ENCODE data around the gene BUD13. TPM values are rescaled to one million over a fixed set of nuclear protein-coding genes. Genes with fewer than 3 reads are reported as not detected.

Gene BUD13
- total RNA-seq, 1 donor = 14.5 TPM

DNA sequence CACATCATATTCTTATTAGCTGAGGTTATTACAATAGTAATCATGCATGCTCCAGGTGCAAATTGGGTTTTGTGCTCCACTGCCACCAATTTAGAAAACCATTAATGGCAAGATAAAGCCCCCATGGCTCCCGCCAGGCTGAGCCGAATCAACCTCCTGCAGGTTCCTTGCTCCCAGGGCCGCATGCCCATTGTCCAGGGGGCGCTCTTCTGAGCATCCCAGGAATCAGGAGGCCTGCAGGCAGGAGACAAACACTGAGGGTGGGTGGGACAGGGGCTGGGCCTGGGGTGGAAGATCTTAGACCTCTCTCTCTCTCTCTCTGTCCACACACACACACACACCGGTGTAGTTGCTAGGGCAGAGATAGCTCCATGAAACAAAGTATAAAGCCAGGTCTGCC lies 57.4 kb downstream of the BUD13 start:
- Histone ChIP-seq H3K36me3 (ENCODE audit: insufficient read depth, low read length) (no peaks in the 10 kb centered on the region), H3K4me1 (ENCODE audit: insufficient read depth, low read length) (no peaks in the 10 kb centered on the region)

DNA sequence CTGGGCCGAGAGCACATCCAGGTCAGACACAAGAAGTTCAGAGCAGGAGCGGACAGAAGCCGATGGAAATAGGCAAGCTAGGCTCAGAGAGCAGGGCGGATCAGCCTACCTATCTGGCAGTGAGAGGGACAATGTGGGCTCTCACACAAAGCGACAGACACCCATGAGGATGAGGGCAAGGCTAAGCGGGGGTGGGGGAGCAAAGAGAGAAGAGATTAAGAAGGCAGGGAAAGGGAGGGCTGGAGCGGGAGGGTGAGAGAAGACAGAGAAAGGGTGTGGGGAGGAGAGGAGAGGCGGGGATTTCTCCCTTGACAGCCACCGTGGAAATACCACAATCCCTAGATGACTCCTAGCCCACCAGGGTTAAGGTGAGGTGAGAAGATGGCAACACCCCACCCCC lies 57.9 kb downstream of the BUD13 start:
- Histone ChIP-seq H3K4me2 (ENCODE audit: insufficient read depth, low read length) (no peak overlapping the region), H3K27ac (ENCODE audit: low read depth, low read length) (no peak overlapping the region), H4K20me1 (ENCODE audit: insufficient read depth, low read length) (no peaks in the 10 kb centered on the region), H3K9me3 (ENCODE audit: low read depth, low read length) (no peaks in the 10 kb centered on the region), H3K79me2 (ENCODE audit: insufficient read depth, low read length) (no peaks in the 10 kb centered on the region), H3K36me3 (ENCODE audit: insufficient read depth, low read length) (no peaks in the 10 kb centered on the region), H3K4me3 (ENCODE audit: insufficient read depth, low read length) (no peak overlapping the region), H3K4me1 (ENCODE audit: insufficient read depth, low read length) (no peaks in the 10 kb centered on the region), H3K27me3 (ENCODE audit: insufficient read depth, low read length) (peaks cover 3% of the 10 kb centered on the region), H2AFZ (ENCODE audit: low read length) (no peak overlapping the region)
- TF ChIP-seq, protein P1, sequence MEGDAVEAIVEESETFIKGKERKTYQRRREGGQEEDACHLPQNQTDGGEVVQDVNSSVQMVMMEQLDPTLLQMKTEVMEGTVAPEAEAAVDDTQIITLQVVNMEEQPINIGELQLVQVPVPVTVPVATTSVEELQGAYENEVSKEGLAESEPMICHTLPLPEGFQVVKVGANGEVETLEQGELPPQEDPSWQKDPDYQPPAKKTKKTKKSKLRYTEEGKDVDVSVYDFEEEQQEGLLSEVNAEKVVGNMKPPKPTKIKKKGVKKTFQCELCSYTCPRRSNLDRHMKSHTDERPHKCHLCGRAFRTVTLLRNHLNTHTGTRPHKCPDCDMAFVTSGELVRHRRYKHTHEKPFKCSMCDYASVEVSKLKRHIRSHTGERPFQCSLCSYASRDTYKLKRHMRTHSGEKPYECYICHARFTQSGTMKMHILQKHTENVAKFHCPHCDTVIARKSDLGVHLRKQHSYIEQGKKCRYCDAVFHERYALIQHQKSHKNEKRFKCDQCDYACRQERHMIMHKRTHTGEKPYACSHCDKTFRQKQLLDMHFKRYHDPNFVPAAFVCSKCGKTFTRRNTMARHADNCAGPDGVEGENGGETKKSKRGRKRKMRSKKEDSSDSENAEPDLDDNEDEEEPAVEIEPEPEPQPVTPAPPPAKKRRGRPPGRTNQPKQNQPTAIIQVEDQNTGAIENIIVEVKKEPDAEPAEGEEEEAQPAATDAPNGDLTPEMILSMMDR (IDR thresholded peaks at IDR 0.05; ENCODE audit: extremely low read depth, low read depth, low read length) = no peak
- no peak for DNase-seq (ENCODE audit: insufficient read length, low spot score, missing footprints)

More for the DNA sequence above, 57.4 kb downstream of the BUD13 start:
- H3K27ac ChIP-seq (ENCODE audit: low read depth, low read length) = no peak overlapping the region
- no peak overlapping the region for H3K4me3 ChIP-seq (ENCODE audit: insufficient read depth, low read length)
- no peaks in the 10 kb centered on the region for H3K27me3 ChIP-seq (ENCODE audit: insufficient read depth, low read length)
- DNase-seq (ENCODE audit: insufficient read length, low spot score, missing footprints) = no peak
- H4K20me1 ChIP-seq (ENCODE audit: insufficient read depth, low read length) = no peaks in the 10 kb centered on the region
- H3K9me3 ChIP-seq (ENCODE audit: low read depth, low read length) = no peaks in the 10 kb centered on the region
- no peak overlapping the region for H3K4me2 ChIP-seq (ENCODE audit: insufficient read depth, low read length)
- no peaks in the 10 kb centered on the region for H3K79me2 ChIP-seq (ENCODE audit: insufficient read depth, low read length)
- TF ChIP-seq, protein P1 (IDR thresholded peaks at IDR 0.05; ENCODE audit: extremely low read depth, low read depth, low read length) = no peak
- no peak overlapping the region for H2AFZ ChIP-seq (ENCODE audit: low read length)

DNA sequence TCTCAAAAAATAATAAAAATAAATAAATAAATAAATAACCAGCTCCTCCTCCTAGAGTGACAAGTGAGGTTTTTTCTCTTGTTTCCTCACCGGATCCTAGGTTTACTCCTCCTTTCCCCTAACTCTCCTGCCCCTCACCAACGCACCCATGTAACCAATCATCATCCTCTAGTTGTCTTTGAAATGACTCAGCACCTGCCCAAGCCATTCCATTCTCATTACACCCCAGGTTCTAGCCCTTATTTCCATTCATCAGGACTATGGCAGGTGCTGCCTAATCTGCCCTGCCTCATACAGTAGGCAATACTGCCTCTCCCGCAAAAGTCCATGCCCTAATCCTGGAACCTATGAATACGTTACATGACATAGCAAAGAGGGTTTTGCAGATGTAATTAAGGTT lies 60.4 kb downstream of the BUD13 start:
- TF ChIP-seq, protein P1 (IDR thresholded peaks at IDR 0.05; ENCODE audit: extremely low read depth, low read depth, low read length) = no peak
- Histone ChIP-seq H4K20me1 (ENCODE audit: insufficient read depth, low read length) (no peaks in the 10 kb centered on the region), H3K36me3 (ENCODE audit: insufficient read depth, low read length) (no peaks in the 10 kb centered on the region), H3K4me3 (ENCODE audit: insufficient read depth, low read length) (no peak overlapping the region), H3K27ac (ENCODE audit: low read depth, low read length) (no peak overlapping the region), H3K4me1 (ENCODE audit: insufficient read depth, low read length) (no peaks in the 10 kb centered on the region), H3K4me2 (ENCODE audit: insufficient read depth, low read length) (no peak overlapping the region), H3K9me3 (ENCODE audit: low read depth, low read length) (no peaks in the 10 kb centered on the region), H3K79me2 (ENCODE audit: insufficient read depth, low read length) (no peaks in the 10 kb centered on the region), H3K27me3 (ENCODE audit: insufficient read depth, low read length) (peaks cover 14% of the 10 kb centered on the region), H2AFZ (ENCODE audit: low read length) (no peak overlapping the region)
- DNase-seq (ENCODE audit: insufficient read length, low spot score, missing footprints) = peak; percentile 50

DNA sequence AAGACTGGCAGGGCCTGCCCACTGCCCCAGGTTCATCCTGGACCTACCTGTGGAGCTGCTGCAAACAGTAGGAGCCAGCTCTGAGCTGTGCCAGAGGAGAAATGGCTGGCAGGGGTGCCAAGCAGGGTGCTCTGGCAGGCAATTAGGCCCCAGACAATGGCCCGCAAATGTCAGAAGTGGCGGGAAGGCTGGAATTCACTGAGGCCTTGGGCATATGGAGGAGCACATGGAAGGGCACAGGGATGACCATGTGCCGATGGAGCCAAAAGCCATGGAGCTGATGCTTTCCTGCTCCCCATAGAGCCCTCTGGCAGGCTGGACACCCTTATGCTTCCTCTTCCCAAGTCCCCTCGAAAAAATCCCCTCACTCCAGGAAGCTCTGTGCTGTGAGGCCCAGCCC lies 62.0 kb downstream of the BUD13 start:
- peaks cover 29% of the 10 kb centered on the region for H3K27me3 ChIP-seq (ENCODE audit: insufficient read depth, low read length)
- H4K20me1 ChIP-seq (ENCODE audit: insufficient read depth, low read length) = no peaks in the 10 kb centered on the region
- H3K9me3 ChIP-seq (ENCODE audit: low read depth, low read length) = no peaks in the 10 kb centered on the region
- no peak overlapping the region for H2AFZ ChIP-seq (ENCODE audit: low read length)
- no peaks in the 10 kb centered on the region for H3K36me3 ChIP-seq (ENCODE audit: insufficient read depth, low read length)
- no peaks in the 10 kb centered on the region for H3K4me1 ChIP-seq (ENCODE audit: insufficient read depth, low read length)
- no peak for DNase-seq (ENCODE audit: insufficient read length, low spot score, missing footprints)
- H3K27ac ChIP-seq (ENCODE audit: low read depth, low read length) = no peak overlapping the region
- H3K4me2 ChIP-seq (ENCODE audit: insufficient read depth, low read length) = no peak overlapping the region
- TF ChIP-seq, protein P1 (IDR thresholded peaks at IDR 0.05; ENCODE audit: extremely low read depth, low read depth, low read length) = no peak
- no peak overlapping the region for H3K4me3 ChIP-seq (ENCODE audit: insufficient read depth, low read length)
- H3K79me2 ChIP-seq (ENCODE audit: insufficient read depth, low read length) = no peaks in the 10 kb centered on the region

Measured in osteoblast (primary cell).